ENCODE results near the gene PANX1. TPM values are rescaled to one million over a fixed set of nuclear protein-coding genes. Genes with fewer than 3 reads are reported as not detected.

Gene PANX1
- total and polyA plus RNA-seq, 2 donors (not counting 1 experiment from before 2014, with no cell fraction given): 4.2 to 10.3 TPM

DNA sequence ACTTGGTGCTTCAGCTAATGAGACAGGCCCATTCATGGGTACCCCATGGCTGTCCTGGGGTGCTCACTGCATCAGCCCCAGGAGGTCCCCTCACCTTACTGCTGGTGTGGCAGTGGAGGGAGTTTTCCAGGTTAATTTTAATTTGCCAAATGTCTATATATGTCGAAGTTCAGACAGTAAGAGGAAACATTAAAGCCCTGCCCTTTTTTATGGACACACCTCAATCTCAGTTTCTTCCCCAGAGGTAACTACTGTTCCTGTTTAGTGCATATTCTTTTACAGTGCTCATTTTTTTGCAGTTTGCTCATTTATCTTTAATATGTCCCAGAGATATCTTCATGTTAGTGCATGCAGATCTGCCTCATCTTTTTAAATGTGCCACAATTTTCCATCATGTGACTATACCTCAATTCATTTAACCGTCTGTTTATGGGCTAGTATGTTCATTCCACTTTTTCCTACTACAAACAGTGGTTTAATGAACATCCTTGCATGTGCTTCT is 11.6 kb downstream of the PANX1 start:
- H3K4me2 ChIP-seq (replicated peaks; ENCODE audit: low read depth, low read length, poor library complexity, severe bottlenecking): no peak overlapping the region
- H3K4me1 Mint-ChIP-seq: peaks cover 70% of the 10 kb centered on the region
- peaks cover 0 to 8% (median 0%) of the 10 kb centered on the region in 3 donors for H3K9me3 ChIP-seq (ENCODE audit: control extremely low read depth in 1 of 3, control insufficient read depth in 2 of 3, insufficient read depth in 1 of 3, low read length in 2 of 3)
- H3K4me3 ChIP-seq (ENCODE audit: control extremely low read depth in 1 of 5, extremely low read depth in 1 of 5, insufficient read depth in 1 of 5, low read depth in 2 of 5, low read length in 4 of 5): no peak overlapping the region
- TF ChIP-seq, protein P1, sequence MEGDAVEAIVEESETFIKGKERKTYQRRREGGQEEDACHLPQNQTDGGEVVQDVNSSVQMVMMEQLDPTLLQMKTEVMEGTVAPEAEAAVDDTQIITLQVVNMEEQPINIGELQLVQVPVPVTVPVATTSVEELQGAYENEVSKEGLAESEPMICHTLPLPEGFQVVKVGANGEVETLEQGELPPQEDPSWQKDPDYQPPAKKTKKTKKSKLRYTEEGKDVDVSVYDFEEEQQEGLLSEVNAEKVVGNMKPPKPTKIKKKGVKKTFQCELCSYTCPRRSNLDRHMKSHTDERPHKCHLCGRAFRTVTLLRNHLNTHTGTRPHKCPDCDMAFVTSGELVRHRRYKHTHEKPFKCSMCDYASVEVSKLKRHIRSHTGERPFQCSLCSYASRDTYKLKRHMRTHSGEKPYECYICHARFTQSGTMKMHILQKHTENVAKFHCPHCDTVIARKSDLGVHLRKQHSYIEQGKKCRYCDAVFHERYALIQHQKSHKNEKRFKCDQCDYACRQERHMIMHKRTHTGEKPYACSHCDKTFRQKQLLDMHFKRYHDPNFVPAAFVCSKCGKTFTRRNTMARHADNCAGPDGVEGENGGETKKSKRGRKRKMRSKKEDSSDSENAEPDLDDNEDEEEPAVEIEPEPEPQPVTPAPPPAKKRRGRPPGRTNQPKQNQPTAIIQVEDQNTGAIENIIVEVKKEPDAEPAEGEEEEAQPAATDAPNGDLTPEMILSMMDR (IDR thresholded peaks at IDR 0.05): no peak
- no peak for TF ChIP-seq EZH2 (IDR thresholded peaks at IDR 0.05; ENCODE audit: borderline replicate concordance, insufficient read depth, low read depth, low read length, poor library complexity, severe bottlenecking)
- no peak overlapping the region for H2AFZ ChIP-seq (ENCODE audit: insufficient read depth, low read depth, low read length, poor library complexity, severe bottlenecking)
- no peak overlapping the region for H3K27ac Mint-ChIP-seq
- no peaks in the 10 kb centered on the region for H3K36me3 ChIP-seq (replicated peaks in 1 of 2; ENCODE audit: control extremely low read depth in 1 of 2, control insufficient read depth in 1 of 2, extremely low read depth in 1 of 2, insufficient read depth in 2 of 2, low read length in 1 of 2)
- no peak overlapping the region for H3K4me3 Mint-ChIP-seq
- WGBS (ENCODE audit: insufficient coverage): no CpG with 5 or more reads among the region's 2 CpGs
- intact Hi-C loops (cut with micrococcal nuclease): no loop called here
- peaks cover 11 to 13% of the 10 kb centered on the region in 2 donors for H3K4me1 ChIP-seq (ENCODE audit: control insufficient read depth in 2 of 2, insufficient read depth in 2 of 2, low read length in 2 of 2)
- no peak overlapping the region for H3K9ac ChIP-seq (ENCODE audit: low read length)
- no peaks in the 10 kb centered on the region for H3K27me3 Mint-ChIP-seq
- H3K79me2 ChIP-seq (ENCODE audit: control insufficient read depth, insufficient read depth, low read length): peaks cover 81% of the 10 kb centered on the region
- ChIA-PET CTCF (no interaction called here), POLR2A (no interaction called here)
- DNase-seq (no peak), ATAC-seq (ENCODE audit: low read depth) (no peak)
- no peaks in the 10 kb centered on the region for H3K27me3 ChIP-seq (replicated peaks in 1 of 4; ENCODE audit: control extremely low read depth in 1 of 4, control insufficient read depth in 3 of 4, insufficient read depth in 4 of 4, low read length in 3 of 4)
- no peak overlapping the region for H3K27ac ChIP-seq (ENCODE audit: low read length in 2 of 2)
- H3K9me3 Mint-ChIP-seq (ENCODE audit: insufficient read depth): no peaks in the 10 kb centered on the region
- peaks cover 35% of the 10 kb centered on the region for H4K20me1 ChIP-seq (ENCODE audit: control insufficient read depth, insufficient read depth, low read length, poor library complexity, severe bottlenecking)

DNA sequence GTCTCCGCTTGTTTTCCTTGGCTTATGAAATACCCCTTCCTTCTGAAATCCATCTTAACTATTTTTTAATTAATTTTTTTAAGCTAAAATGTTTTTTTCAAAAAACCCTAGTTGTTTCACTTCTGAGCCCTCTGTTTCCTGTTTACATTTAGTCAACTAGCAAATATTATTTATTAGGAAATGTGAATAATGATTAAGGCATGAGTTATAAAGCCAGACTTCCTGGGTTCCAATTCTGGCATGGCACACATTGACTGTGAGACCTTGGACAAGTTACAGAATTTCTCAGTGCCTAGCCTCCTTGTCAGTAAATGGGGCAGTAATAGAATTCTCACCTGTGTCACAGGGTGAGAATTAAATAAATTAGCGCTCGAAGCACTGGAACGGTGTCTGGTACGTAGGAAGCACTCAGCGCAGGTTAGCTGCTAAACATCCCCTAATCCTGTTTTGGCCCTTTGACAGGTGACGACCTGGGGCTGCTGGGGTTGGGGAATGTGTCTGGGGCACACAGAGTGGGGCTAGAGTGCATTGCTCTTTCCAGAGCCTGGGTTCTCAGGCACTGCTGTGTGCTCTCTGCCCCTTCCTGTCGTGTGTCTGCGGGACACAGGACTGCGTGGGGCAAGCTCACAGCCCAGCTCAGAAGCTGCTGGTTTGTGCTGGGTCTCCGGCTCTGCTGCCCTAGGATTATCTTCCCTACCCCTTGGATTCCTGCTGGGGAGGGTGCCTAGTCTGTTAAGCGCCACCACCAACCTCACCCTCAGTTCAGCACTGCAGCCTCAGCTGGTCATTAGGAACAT is 13.1 kb downstream of the PANX1 start:
- Histone ChIP-seq H3K36me3 (replicated peaks in 1 of 2; ENCODE audit: control extremely low read depth in 1 of 2, control insufficient read depth in 1 of 2, extremely low read depth in 1 of 2, insufficient read depth in 2 of 2, low read length in 1 of 2) (no peaks in the 10 kb centered on the region), H3K4me1 (ENCODE audit: control insufficient read depth in 2 of 2, insufficient read depth in 2 of 2, low read length in 2 of 2) (peaks cover 9 to 12% of the 10 kb centered on the region in 2 donors), H3K79me2 (ENCODE audit: control insufficient read depth, insufficient read depth, low read length) (peaks cover 83% of the 10 kb centered on the region), H3K4me3 (ENCODE audit: control extremely low read depth in 1 of 5, extremely low read depth in 1 of 5, insufficient read depth in 1 of 5, low read depth in 2 of 5, low read length in 4 of 5) (no peak overlapping the region), H3K27ac (ENCODE audit: low read length in 2 of 2) (no peak overlapping the region), H3K4me2 (replicated peaks; ENCODE audit: low read depth, low read length, poor library complexity, severe bottlenecking) (no peak overlapping the region), H3K9ac (ENCODE audit: low read length) (no peak overlapping the region), H3K27me3 (replicated peaks in 1 of 4; ENCODE audit: control extremely low read depth in 1 of 4, control insufficient read depth in 3 of 4, insufficient read depth in 4 of 4, low read length in 3 of 4) (no peaks in the 10 kb centered on the region), H4K20me1 (ENCODE audit: control insufficient read depth, insufficient read depth, low read length, poor library complexity, severe bottlenecking) (peaks cover 47% of the 10 kb centered on the region), H2AFZ (ENCODE audit: insufficient read depth, low read depth, low read length, poor library complexity, severe bottlenecking) (no peak overlapping the region), H3K9me3 (ENCODE audit: control extremely low read depth in 1 of 3, control insufficient read depth in 2 of 3, insufficient read depth in 1 of 3, low read length in 2 of 3) (peaks cover 0 to 3% (median 0%) of the 10 kb centered on the region in 3 donors)
- H3K27ac Mint-ChIP-seq: no peak overlapping the region
- 97% methylated on average over 8 of the region's 12 CpGs for WGBS (ENCODE audit: insufficient coverage)
- DNase-seq (no peak), ATAC-seq (ENCODE audit: low read depth) (no peak)
- TF ChIP-seq EZH2 (IDR thresholded peaks at IDR 0.05; ENCODE audit: borderline replicate concordance, insufficient read depth, low read depth, low read length, poor library complexity, severe bottlenecking): no peak
- H3K27me3 Mint-ChIP-seq: no peaks in the 10 kb centered on the region
- no peaks in the 10 kb centered on the region for H3K9me3 Mint-ChIP-seq (ENCODE audit: insufficient read depth)
- no peak overlapping the region for H3K4me3 Mint-ChIP-seq
- peaks cover 70% of the 10 kb centered on the region for H3K4me1 Mint-ChIP-seq
- ChIA-PET POLR2A (no interaction called here), CTCF (no interaction called here)
- intact Hi-C loops (cut with micrococcal nuclease): no loop called here

Data from B cell (primary cell).